Activated CD4-positive, CD25-positive, alpha-beta regulatory T cell (primary cell): ENCODE results near the gene INSM1.

Experiments
- DNase-seq, 4 experiments: peaks; one replicate each; lab custom pipeline; 2025; lab: John Stamatoyannopoulos, UW

INSM1 gene

GRCh38 chr20:20393207-20394120, 25.6 kb downstream of the INSM1 start:
- no peak for DNase-seq

GRCh38 chr20:20395087-20395486, 27.2 kb downstream of the INSM1 start:
- no peak for DNase-seq

- no peak for DNase-seq
Observed at GRCh38 chr20:20395903-20396568, 28.1 kb downstream of the INSM1 start.

- no peak for DNase-seq
Observed at GRCh38 chr20:20396794-20397193, 28.9 kb downstream of the INSM1 start.

GRCh38 chr20:20398123-20398522, 30.2 kb downstream of the INSM1 start:
- DNase-seq: no peak

GRCh38 chr20:20399531-20400500, 31.9 kb downstream of the INSM1 start:
- DNase-seq: no peak

- no peak for DNase-seq
Observed at GRCh38 chr20:20401991-20402390, 34.1 kb downstream of the INSM1 start.

- no peak for DNase-seq
Observed at GRCh38 chr20:20404633-20405032, 36.7 kb downstream of the INSM1 start.

- no peak for DNase-seq
Observed at GRCh38 chr20:20405623-20406022, 37.7 kb downstream of the INSM1 start.

GRCh38 chr20:20406306-20406705, 38.4 kb downstream of the INSM1 start:
- no peak for DNase-seq

GRCh38 chr20:20407891-20408805, 40.2 kb downstream of the INSM1 start:
- no peak for DNase-seq

GRCh38 chr20:20409331-20409730, 41.4 kb downstream of the INSM1 start:
- DNase-seq: no peak

GRCh38 chr20:20410678-20411077, 42.8 kb downstream of the INSM1 start:
- no peak for DNase-seq

GRCh38 chr20:20411402-20411801, 43.5 kb downstream of the INSM1 start:
- no peak for DNase-seq

- DNase-seq: no peak
Observed at GRCh38 chr20:20411836-20412235, 43.9 kb downstream of the INSM1 start.

GRCh38 chr20:20412750-20413149, 44.8 kb downstream of the INSM1 start:
- no peak for DNase-seq

GRCh38 chr20:20413810-20414281, 45.9 kb downstream of the INSM1 start:
- no peak for DNase-seq

GRCh38 chr20:20414640-20415220, 46.8 kb downstream of the INSM1 start:
- DNase-seq: no peak

GRCh38 chr20:20415321-20415720, 47.4 kb downstream of the INSM1 start:
- no peak for DNase-seq

GRCh38 chr20:20417876-20418676, 50.2 kb downstream of the INSM1 start:
- DNase-seq: no peak
